ENCODE measurements around the gene MRPL49. TPM values are rescaled to one million over a fixed set of nuclear protein-coding genes. Genes with fewer than 3 reads are reported as not detected.
"Not testable (repeated sequence)": the region's sequence is repeated elsewhere in the genome, so short reads cannot be mapped to it uniquely, and the experiment has no call there.

The MRPL49 gene
- total RNA-seq, 1 donor from 2014 or later: 50.6 TPM

DNA sequence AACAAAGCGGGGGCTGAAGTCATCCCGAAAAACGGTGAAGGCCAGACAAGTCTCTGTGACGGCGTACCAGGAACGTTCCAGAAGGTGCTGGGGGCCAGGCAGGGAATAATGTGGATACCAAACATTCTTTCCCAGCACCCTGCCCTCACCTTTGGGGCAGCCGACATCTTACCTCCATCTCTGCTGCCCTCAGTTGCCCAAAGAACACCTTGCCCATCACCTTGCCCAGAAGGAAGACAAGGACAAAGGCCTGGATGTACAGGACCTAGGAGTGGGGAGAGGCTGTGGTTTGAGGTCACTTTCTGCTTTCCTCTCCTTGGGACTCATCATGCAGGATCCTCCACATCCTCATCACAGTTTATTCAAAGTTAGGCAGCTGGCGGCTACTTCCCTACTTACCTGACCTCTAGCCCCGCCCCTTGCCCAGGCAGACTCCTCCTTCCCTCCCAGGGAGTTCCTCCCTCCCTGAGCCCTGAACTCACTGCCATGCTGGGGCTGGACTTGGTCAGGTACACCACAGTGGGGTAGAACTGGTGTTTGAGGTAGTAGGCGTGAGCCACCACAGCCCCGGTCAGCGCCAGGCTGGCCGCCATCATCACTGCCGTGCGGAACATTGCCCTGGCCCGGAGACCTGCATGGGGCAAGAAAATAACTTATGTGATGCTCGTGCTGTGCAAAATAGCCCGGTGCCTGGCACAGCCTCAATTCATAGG, 11.0 kb downstream of the MRPL49 start:
- DNase-seq (ENCODE audit: low read depth in 2 of 2): no peak

DNA sequence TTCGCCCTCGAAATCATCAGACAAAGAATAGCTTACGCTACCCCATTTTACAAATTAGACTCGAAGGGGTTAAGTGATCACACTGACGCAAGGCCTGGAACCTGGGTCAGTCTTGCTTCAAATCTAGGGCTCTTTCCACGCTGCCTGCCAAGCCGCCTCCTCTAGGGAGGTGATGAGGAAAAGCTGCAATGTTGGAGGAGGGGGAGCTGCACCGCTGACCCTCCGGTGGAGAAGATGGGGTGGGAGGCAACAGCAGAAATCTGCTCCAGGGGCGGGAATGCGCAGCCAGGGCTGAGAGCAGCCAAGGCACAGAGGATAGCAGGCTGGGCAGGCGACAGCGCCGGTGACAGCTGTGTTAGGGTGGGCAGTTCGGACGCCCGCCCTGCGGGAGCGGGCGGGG, 11.6 kb downstream of the MRPL49 start:
- DNase-seq (ENCODE audit: low read depth in 2 of 2): peak in 1 of 2 donors; percentile 42

DNA sequence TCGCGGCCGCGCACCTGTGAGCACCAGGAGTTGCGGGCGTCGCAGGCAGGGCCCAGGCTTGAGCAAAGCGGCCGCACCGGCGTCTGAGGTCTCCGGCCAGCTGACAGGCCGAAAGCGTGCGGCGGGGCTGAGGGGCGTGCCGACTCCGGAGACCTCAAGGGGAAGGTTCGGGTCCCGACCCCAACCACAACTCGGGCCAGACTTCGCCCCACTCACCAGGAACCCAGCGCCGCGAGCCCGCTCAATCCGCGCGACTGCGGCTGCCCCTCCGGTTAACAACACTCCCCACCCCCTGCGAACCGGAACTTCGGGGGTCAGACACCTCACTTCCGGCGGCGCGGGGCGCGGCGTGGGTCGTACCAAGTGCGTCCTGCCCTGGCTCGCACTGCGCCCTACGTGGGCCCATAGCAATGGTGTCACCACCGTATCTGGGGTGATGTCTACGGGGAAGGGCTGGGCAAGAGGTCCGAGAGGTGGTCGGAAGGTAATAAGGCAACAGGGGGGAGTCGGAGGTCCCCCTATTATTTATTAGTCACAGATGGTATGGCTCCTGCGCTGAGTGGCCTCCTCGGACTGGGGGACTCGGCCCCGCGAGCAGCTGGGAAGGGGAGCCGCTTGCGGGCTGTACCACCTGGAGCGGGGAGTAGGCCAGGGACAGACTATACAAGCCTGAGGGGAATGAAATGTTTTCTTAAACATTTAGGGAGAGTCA, 12.3 kb downstream of the MRPL49 start, which contains the start of gene SYVN1:
TSS of gene SYVN1 (minus strand) at position 280 of the 712 bp plus-strand sequence. CDS start 918 bp downstream, outside the sequence.
- peak; percentile 80 to 94 for DNase-seq (ENCODE audit: low read depth in 2 of 2)

GRCh38 chr11:65134952-65135632, 13.0 kb downstream of the MRPL49 start:
- peak; percentile 96 to 99 for DNase-seq (ENCODE audit: low read depth in 2 of 2)

- no peak for DNase-seq (ENCODE audit: low read depth in 2 of 2)
Observed at GRCh38 chr11:65135633-65136145, 13.6 kb downstream of the MRPL49 start.

DNA sequence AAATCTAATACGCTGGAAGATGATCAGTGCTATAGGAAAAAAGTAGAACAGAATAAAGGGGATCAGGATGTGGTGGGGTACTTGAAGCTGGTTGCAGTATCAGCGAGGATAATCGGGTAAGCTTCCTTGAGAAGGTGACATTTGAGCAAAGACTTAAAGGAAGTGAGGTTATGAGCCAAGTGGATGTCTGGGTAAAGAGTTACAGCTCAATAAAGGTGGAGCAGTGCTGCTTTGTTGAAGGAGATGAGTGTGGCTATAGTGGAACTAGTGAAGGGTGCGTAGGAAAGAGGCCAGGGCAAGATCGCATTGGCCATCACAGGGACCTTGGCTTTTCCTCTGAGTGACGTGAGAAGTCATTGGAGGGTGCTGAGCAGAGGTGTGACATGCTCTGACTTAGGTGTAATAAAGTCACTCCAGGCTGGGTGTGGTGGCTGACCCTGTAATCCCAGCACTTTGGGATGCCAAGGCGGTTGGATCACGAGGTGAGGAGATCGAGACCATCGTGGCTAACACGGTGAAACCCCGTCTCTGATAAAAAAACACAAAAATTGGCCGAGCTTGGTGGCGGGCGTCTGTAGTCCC, 14.5 kb downstream of the MRPL49 start:
- no peak for DNase-seq (ENCODE audit: low read depth in 2 of 2)

DNA sequence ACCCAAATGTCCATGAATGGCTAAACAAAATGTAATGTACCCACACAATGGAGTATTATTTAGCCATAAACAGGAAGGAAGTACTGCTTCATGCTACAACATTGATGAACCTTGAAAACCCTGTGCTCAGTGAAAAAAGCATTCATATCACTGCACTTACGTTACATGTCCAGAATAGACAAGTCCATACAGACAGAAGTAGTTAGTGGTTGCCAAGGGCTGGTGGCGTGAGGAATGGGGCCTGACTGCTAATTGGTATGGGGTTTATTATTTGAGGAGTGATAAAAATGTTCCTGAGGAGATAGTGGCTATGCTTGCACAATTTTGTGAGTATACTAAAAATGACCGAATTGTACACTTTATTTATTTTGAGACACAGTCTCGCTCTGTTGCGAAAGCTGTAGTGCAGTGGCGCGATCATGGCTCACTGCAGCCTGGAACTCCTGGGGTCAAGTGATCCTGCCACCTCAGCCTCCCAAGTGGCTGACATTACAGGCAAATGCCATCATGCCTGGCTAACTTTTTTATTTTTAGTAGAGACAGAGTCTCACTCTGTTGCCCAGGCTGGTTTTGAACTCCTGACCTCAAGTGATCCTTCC, 19.9 kb downstream of the MRPL49 start:
- no peak for DNase-seq (ENCODE audit: low read depth in 2 of 2)

DNA sequence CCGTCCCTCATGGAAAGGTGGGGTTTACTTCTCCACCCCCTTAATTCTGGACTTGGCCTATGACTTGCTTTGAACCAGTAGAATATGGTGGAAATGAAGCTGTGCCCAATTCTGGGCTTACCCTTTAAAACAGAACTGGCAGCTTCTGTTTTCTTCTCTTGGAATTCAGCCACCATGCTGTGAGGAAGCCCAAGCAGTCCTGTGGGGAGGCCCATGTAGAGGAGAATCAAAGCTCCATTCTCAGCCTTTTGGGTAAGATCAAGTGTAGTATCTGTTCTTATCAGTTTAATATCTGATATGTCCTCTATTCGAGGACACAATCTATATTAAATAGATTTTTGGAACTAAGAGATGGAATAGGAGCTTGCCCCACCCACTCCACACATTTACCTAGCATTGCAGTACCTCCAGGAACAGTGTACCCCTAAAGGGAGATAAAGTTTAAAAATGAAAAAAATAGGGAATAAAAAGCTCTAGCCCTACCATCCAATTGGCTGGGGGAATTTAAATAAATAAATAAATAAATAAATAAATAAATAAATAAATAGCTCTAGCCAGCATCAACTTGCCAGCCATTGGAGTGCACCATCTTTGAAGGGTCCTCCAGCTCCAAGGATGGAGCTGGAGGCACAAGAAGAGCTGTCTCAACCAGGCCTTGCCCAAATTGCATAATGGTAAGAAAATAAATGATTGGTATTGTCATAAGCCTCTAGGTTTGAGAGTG, 25.4 kb downstream of the MRPL49 start:
- no peak for DNase-seq (ENCODE audit: low read depth in 2 of 2)

DNA sequence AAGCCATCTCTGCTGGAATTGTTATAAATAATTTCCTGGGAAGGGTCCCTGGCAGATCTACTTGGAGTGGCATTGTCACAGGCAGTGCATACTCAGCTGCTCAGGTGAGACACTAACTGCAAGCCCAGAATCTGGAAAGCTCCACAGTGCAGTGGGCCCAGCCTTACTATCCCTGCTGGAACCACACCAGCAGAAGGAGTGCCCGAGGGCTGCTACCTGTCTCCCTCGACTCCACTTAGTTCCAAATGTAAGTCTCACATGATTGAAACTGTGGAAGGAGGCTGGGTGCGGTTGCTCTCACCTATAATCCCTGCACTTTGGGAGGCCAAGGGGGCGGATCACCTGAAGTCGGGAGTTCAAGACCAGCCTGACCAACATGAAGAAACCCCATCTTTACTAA, 26.5 kb downstream of the MRPL49 start:
- DNase-seq (ENCODE audit: low read depth in 2 of 2): no peak

- DNase-seq (ENCODE audit: low read depth in 2 of 2): not testable (repeated sequence)
Observed at GRCh38 chr11:65150131-65150508, 28.0 kb downstream of the MRPL49 start.

- DNase-seq (ENCODE audit: low read depth in 2 of 2): peak in 1 of 2 donors; percentile 78
Observed at GRCh38 chr11:65150509-65151299, 28.6 kb downstream of the MRPL49 start.

DNA sequence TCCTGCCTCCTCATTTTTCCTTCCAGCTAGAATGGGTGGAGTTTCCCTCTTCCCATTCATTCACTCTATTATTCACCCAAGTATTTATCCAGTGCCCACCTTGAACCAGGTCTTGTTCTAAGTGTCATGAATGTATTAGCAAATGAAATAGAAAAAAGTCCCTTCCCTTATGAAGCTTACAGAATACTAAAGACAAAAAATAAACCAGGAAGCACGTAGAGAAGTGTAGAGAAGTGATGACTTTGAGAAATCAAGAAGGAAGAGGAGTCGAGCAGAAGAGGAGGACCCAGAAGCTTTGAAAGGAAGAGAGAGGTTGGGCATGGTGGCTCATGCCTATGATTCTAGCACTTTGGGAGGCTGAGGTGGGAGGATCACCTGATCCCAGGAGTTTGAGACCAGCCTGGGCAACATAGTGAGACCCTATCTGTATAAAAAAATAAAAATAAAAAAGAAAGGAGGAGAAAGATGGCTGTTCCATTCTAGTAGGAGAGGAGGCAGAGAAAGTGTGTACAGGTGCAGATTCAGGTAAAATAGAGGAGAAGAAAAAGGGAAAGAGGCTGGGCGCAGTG, 29.3 kb downstream of the MRPL49 start:
- DNase-seq (ENCODE audit: low read depth in 2 of 2): no peak

- DNase-seq (ENCODE audit: low read depth in 2 of 2): no peak
Observed at GRCh38 chr11:65152122-65152521, 30.0 kb downstream of the MRPL49 start.

DNA sequence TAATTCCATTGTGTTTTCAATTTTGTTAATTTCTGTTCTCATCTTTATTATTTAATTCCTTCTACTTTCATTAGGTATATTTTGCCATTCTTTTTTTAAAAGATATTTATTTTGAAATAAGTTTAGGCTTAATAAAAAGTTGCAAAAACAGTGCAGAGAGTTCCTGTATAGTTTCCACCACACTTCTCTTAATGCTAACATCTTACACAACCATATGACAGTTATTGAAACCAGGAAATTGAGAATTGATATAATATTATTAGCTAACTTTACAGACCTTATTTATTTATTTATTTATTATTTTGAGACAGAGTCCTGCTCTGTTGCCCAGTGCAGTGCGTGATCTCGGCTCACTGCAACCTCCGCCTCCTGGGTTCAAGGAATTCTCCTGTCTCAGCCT, 34.1 kb downstream of the MRPL49 start:
- DNase-seq (ENCODE audit: low read depth in 2 of 2): no peak

- no peak for DNase-seq (ENCODE audit: low read depth in 2 of 2)
Observed at GRCh38 chr11:65156926-65157325, 34.8 kb downstream of the MRPL49 start.

GRCh38 chr11:65157336-65157735, 35.2 kb downstream of the MRPL49 start:
- no peak for DNase-seq (ENCODE audit: low read depth in 2 of 2)

DNA sequence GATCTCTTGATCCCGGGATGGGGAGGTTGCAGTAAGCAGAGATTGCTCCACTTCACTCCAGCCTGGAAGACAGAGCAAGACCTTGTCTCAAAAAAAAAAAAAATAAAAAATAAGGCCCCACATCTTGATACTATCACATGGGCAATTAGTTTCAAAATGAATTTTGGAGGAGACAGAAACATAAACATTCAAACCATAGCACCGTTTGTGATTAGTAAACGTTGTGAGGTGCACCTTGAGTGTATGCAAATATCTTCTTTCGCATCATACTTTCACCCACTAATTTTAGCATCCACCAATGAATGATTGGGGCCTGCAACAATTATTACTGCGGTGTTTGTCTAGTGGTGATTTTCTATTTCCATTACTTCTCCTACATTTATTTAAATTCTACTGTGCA, 36.9 kb downstream of the MRPL49 start:
- DNase-seq (ENCODE audit: low read depth in 2 of 2): no peak

DNA sequence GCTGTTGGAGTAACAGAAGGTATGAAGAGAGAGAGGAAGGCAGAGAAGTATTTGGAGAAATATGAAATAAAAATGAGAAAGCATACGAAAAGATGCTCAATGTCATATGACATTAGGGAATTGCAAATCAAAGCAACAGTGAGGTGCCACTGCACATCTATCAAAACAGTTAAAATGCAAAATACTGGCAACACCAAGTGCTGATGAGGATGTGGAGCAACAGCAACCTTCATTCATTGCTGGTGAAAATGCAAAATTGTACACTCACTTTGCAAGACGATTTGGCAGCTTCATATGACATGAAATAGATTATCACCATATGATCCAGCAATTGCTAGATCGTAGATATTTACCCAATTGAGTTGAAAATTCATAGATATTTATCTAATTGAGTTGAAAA, 38.5 kb downstream of the MRPL49 start:
- no peak for DNase-seq (ENCODE audit: low read depth in 2 of 2)

- no peak for DNase-seq (ENCODE audit: low read depth in 2 of 2)
Observed at GRCh38 chr11:65163684-65164083, 41.6 kb downstream of the MRPL49 start.
